ENCODE measurements around the gene SPDYE1. TPM values are rescaled to one million over a fixed set of nuclear protein-coding genes. Genes with fewer than 3 reads are reported as not detected.
A peak's percentile ranks its signal among the peaks of the same experiment; 100 is the strongest.
"Not testable (repeated sequence)": the region's sequence is repeated elsewhere in the genome, so short reads cannot be mapped to it uniquely, and the experiment has no call there.

Gene SPDYE1
- not detected for total RNA-seq

DNA sequence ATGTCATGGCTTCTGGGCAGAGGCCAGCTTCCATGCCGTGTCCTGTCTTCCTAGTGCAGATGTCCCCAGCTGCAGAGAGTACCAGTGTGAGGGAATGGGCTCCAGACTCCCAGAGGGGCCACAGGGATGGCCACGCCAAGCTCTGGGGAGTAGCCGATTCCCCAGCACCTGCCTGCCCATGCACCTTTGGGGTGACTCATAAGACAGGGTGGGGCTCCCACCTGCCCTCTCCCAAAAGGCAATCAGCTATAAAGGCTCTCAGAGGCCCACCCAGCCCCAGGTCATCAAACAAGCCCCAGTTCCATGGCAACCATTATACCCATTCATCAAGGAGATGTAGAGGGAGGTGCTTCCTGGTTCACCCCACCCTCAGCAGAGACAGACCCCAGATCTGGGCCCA is at the start of gene SPDYE1:
SPDYE1 (plus strand) TSS at position 366 of the 400 bp plus-strand sequence. CDS start 2,053 bp downstream, outside the sequence.
- DNase-seq (ENCODE audit: low spot score); ATAC-seq (ENCODE audit: low FRiP score): not testable (repeated sequence)

GRCh38 chr7:43952028-43952427 is 45.7 kb upstream of the SPDYE1 start:
- no peak for DNase-seq (ENCODE audit: low spot score)
- no peak for ATAC-seq (ENCODE audit: low FRiP score)
- TF ChIP-seq, protein P1, sequence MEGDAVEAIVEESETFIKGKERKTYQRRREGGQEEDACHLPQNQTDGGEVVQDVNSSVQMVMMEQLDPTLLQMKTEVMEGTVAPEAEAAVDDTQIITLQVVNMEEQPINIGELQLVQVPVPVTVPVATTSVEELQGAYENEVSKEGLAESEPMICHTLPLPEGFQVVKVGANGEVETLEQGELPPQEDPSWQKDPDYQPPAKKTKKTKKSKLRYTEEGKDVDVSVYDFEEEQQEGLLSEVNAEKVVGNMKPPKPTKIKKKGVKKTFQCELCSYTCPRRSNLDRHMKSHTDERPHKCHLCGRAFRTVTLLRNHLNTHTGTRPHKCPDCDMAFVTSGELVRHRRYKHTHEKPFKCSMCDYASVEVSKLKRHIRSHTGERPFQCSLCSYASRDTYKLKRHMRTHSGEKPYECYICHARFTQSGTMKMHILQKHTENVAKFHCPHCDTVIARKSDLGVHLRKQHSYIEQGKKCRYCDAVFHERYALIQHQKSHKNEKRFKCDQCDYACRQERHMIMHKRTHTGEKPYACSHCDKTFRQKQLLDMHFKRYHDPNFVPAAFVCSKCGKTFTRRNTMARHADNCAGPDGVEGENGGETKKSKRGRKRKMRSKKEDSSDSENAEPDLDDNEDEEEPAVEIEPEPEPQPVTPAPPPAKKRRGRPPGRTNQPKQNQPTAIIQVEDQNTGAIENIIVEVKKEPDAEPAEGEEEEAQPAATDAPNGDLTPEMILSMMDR (IDR thresholded peaks at IDR 0.05): no peak

DNA sequence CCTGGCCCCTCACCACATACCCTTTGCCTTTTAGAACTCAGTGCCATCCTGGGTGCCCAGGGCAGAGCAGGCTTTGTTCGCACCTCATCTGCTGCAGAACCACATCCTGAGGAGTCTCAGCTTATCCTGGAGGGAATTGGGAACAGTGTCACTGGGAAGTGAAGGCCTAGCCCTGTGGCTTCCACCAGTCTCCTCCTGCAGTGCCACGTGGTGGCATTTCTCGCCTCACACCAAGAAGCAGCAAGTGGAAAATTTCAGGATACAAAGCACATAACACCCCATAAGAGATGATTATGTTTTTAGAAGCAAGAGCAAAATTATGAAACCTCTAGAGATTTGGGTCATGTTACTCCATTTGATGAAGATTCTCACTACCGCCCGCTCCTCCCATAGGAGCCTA is 44.6 kb upstream of the SPDYE1 start:
- DNase-seq (ENCODE audit: low spot score) (no peak), ATAC-seq (ENCODE audit: low FRiP score) (no peak)
- TF ChIP-seq, protein P1 (IDR thresholded peaks at IDR 0.05): no peak

GRCh38 chr7:43954524-43955228 is 43.0 kb upstream of the SPDYE1 start:
- no peak for DNase-seq (ENCODE audit: low spot score)
- TF ChIP-seq, protein P1 (IDR thresholded peaks at IDR 0.05): no peak
- ATAC-seq (ENCODE audit: low FRiP score): no peak

DNA sequence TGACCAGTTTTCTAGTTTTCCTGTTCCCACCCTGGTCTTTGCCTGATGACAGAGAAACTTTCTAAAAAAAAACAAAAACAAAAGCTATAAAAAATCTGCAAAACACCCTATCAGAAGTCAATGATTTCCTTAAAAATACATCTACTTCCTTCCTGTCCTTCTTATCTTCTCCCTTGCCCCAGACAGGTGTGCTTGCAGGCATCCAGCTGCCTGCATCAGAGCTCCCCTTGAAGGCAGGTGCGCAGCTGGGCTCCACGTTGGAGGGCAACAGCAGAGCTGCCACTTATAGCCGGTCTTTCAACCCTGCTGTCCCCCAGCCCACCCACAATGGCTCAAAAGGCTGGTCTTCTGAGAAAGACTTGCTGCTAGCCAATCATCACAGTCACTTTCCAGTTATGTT is 41.7 kb upstream of the SPDYE1 start:
- ATAC-seq (ENCODE audit: low FRiP score) (no peak), DNase-seq (ENCODE audit: low spot score) (no peak)
- TF ChIP-seq, protein P1 (IDR thresholded peaks at IDR 0.05): no peak

- DNase-seq (ENCODE audit: low spot score) (no peak), ATAC-seq (ENCODE audit: low FRiP score) (no peak)
- TF ChIP-seq, protein P1 (IDR thresholded peaks at IDR 0.05): no peak
Observed at GRCh38 chr7:43960933-43961332, 36.8 kb upstream of the SPDYE1 start.

GRCh38 chr7:43966392-43966791 is 31.3 kb upstream of the SPDYE1 start:
- not testable (repeated sequence) for ATAC-seq (ENCODE audit: low FRiP score); DNase-seq (ENCODE audit: low spot score)

GRCh38 chr7:43968172-43969040 is 29.3 kb upstream of the SPDYE1 start:
- DNase-seq (ENCODE audit: low spot score): not testable (repeated sequence)
- ATAC-seq (ENCODE audit: low FRiP score): peak; percentile 43

DNA sequence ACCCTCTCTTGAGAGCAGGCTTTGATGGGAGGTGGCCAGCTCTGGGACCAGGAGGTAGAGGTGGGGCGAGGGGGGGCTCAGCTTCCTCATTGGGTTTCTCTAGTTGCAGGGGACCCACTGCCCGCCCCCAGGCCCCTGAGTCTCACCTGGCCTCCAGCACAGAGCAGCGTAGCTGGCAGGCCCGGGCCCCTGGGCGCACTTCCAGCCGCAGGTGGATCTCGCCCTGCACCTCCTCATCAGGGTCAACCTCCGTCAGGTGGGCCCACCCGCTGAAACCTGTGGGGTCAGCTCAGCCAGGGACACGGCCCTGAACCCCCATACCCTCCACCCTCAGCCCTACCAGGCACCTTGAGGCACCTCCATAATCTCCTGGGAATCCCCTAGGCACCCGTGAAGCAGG is 28.1 kb upstream of the SPDYE1 start:
- not testable (repeated sequence) for ATAC-seq (ENCODE audit: low FRiP score); DNase-seq (ENCODE audit: low spot score)

- ATAC-seq (ENCODE audit: low FRiP score): peak; percentile 30
- not testable (repeated sequence) for DNase-seq (ENCODE audit: low spot score)
Observed at GRCh38 chr7:43970698-43971097, 27.0 kb upstream of the SPDYE1 start.

- not testable (repeated sequence) for ATAC-seq (ENCODE audit: low FRiP score)
Observed at GRCh38 chr7:43974033-43974573, 23.6 kb upstream of the SPDYE1 start.

DNA sequence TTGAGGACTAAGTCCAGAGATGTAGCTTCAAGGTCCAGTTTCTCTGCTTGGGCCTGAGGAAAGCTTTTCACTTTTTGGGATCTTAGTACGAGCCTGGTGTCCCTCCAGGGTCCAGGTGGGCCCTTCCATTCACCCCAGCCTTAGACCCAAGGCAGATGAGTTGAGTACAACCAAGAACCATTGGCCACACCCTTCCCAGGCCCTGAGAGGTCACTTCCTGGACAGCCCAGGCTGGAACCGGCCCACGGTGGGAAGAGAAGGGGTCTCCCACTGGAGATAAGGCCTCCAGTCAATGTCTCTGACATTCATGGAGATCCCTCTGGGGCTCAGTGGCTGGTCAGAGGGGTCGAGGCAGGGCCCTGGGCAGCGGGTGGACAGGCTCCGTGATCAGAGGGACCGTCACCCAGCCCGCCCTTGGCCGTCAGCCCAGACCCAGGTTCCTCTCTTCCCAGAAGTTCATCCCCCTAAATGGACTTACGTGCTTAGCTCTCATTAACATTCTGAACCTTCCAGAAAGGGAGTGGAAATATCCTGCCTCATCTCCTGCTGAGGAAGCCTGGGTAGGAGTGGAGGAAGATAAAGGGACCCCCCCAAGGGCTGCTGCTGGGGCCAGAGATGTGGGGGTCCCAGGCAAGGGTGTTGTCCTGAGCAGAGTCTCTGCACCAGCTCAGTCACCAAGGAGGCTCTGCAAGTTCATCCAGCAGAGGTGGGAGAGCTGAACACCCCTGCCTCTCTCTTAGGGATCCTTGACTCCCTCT is 22.8 kb upstream of the SPDYE1 start:
- DNase-seq (ENCODE audit: low spot score); ATAC-seq (ENCODE audit: low FRiP score): not testable (repeated sequence)

More at GRCh38 chr7:43974033-43974573, 23.6 kb upstream of the SPDYE1 start:
- DNase-seq (ENCODE audit: low spot score): not testable (repeated sequence)
